ENCODE data around the gene USP36.

USP36 gene

DNA sequence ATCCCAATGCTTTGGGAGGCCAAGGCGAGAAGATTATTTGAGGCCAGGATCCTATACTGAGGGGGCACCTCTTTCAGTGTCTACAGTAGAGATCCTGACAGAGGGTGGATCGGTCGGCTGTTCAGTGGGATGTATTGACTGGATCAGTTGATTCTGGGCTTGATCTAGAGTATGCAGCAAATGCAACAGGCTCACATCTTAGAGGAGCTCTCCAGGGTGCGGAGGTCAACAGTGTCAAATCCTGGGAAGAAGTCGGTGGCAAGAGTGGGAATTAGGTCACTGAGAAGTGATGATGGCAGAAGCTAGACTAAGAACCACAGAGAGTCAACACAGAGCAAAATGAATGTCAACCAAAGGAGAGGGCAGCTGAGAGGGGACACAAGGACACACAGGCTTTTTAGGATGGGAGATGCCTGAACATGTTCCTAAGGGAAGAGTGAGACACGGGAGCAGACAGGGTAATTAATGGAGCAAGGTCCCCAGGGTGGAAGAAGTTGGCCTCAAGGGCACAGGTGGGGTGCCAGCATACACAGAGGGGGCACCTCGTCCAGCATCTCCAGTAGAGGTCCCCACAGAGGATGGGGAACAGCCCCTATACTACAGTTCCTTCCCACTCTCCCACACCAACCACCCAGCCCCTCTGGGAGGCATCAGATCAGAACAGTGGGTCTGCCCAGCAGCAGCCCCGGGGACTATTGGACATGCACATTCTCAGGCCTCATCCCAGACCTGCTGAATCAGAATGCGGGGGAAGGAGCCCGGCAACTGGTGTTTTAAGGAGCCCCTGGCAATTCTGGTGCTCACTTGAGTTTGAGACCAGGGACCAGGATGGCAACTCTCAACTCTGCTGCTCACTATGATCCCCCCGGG lies 48.5 kb downstream of the USP36 start:
- no peak for DNase-seq (ENCODE audit: insufficient read length, low spot score)
- no peak for FAIRE-seq
- TF ChIP-seq, protein P1, sequence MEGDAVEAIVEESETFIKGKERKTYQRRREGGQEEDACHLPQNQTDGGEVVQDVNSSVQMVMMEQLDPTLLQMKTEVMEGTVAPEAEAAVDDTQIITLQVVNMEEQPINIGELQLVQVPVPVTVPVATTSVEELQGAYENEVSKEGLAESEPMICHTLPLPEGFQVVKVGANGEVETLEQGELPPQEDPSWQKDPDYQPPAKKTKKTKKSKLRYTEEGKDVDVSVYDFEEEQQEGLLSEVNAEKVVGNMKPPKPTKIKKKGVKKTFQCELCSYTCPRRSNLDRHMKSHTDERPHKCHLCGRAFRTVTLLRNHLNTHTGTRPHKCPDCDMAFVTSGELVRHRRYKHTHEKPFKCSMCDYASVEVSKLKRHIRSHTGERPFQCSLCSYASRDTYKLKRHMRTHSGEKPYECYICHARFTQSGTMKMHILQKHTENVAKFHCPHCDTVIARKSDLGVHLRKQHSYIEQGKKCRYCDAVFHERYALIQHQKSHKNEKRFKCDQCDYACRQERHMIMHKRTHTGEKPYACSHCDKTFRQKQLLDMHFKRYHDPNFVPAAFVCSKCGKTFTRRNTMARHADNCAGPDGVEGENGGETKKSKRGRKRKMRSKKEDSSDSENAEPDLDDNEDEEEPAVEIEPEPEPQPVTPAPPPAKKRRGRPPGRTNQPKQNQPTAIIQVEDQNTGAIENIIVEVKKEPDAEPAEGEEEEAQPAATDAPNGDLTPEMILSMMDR (IDR thresholded peaks at IDR 0.05; ENCODE audit: insufficient read depth, missing control alignments): no peak

DNA sequence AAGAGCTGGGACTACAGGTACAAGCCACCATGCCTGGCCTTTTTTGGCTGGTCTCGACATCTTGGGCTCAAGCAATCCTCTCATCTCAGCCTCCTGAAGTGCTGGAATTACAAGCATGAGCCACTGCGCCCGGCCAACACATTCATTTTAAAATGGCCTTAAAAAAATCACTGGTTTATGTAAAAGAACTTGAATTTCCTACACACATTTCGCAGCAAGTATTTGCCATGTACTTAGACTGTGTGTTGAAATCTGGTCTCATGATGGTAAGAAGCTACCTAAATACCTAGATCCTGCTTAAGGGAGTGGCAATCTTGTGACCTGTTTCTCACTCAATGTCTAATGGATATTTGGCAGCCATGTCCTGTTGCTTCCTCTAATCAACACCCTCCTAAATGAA lies 50.1 kb downstream of the USP36 start:
- TF ChIP-seq, protein P1 (IDR thresholded peaks at IDR 0.05; ENCODE audit: insufficient read depth, missing control alignments): no peak
- no peak for FAIRE-seq
- no peak for DNase-seq (ENCODE audit: insufficient read length, low spot score)

DNA sequence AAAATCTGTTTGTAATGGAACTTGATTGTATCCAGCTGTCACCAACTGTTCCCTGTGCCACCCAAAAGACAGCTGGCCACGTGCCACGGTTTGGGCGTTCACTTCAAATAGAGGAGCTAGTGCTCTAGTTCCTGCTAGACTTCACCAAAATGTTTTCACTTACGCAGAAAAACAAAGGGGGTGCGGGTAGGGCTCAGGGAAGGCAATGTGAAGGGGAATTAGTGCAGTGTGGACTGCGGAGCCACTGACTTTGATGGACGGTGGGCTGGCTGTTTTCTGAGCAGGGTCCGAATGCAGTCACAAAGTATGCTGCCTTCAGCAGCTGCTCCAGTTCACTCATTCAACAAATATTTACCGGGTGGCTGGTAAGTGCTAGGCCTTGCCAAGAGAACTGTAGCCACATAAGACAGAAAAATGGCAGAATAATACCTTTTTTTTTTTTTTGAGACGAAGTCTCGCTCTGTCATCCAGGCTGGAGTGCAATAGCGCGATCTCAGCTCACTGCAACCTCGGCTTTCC lies 50.9 kb downstream of the USP36 start:
- DNase-seq (ENCODE audit: insufficient read length, low spot score): no peak
- no peak for FAIRE-seq
- TF ChIP-seq, protein P1 (IDR thresholded peaks at IDR 0.05; ENCODE audit: insufficient read depth, missing control alignments): no peak

DNA sequence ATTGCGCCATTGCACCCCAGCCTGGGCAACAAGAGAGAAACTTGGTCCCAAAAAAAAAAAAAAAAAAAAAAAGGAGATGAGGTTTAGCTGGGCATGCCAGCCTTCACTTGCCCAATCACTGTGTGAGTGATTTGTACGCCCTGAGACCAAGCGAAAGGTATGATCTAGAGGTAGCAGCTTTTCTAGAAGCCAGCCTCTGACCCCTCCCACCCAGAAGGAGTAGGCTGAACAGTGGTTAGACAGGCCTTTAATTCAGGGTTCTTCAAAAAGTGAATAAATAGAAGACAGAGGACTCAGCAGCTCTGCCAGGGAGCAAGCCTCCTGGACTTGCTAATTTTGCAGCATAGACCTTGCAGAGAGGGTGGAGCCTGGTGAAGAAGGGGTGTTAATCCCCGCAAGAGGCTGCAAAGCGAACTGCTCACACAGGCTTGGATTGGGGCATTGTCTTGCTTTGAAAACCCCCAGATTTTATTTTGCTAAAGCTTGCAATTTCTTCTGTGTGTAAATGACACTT lies 51.4 kb downstream of the USP36 start:
- TF ChIP-seq, protein P1 (IDR thresholded peaks at IDR 0.05; ENCODE audit: insufficient read depth, missing control alignments): no peak
- no peak for FAIRE-seq
- no peak for DNase-seq (ENCODE audit: insufficient read length, low spot score)

DNA sequence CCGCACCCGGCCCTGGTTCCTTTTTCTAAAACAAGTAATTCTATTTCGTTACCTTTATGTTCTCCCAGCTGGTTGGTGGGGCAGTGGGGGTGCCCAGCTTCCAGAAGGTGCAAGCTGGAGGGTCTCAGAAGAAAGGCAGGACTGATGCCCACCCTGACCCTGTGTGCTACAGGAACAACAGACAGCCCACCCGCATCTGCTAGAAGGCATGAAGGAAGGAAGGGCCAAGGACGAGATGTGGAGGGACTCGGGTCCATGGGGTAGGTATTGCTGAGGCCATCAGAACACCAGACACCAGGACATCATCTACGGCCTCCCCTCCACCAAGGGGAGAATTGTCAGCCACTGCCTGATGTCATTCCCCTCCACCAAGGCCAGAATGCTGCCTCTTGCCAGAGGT lies 52.2 kb downstream of the USP36 start:
- TF ChIP-seq, protein P1 (IDR thresholded peaks at IDR 0.05; ENCODE audit: insufficient read depth, missing control alignments): no peak
- FAIRE-seq (no peak), DNase-seq (ENCODE audit: insufficient read length, low spot score) (no peak)

DNA sequence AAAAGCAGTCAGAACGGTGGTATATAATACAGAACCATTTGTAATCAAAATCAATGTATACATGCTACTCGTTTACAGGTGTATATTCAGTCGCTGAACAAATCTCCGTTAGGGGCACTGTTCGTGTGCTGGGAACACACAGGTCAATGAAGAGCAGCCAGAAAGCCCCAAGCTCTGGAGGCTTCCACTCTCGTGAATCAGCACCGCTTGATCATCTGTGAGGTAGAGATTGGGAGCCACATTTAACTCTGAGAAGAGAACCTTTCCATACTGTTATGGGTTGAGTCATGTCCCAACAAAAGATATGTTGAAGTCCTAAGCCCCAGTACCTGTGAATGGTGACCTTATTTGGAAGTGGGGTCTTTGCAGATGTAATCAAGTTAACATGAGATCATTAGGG lies 53.2 kb downstream of the USP36 start:
- FAIRE-seq (no peak), DNase-seq (ENCODE audit: insufficient read length, low spot score) (no peak)
- TF ChIP-seq, protein P1 (IDR thresholded peaks at IDR 0.05; ENCODE audit: insufficient read depth, missing control alignments): no peak

DNA sequence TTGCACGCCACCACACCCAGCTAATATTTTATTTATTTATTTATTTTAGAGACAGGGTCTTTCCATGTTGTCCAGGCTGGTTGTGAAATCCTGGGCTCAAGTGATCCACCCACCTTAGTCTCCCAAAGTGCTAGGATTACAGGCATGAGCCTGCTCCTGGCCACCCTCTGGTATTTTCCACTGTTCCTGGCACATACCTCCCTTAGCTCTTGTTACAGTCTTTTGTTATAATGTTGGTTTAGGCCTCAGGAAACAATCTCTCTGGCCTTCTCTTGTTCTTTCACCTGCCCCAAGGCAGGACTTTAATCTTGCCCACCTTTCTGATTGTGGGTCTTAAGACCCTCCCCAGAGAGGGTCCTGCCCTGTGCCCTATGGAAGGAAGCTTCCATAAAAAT lies 55.0 kb downstream of the USP36 start:
- DNase-seq (ENCODE audit: insufficient read length, low spot score) (no peak), FAIRE-seq (no peak)
- TF ChIP-seq, protein P1 (IDR thresholded peaks at IDR 0.05; ENCODE audit: insufficient read depth, missing control alignments): no peak

All from D721Med (cell line).